BE2C (cell line): ENCODE data around the gene ADGRV1.
"Not testable (repeated sequence)": the region's sequence is repeated elsewhere in the genome, so short reads cannot be mapped to it uniquely, and the experiment has no call there.

ENCODE experiments used
- DNase-seq: peaks from one replicate; pipeline ENCODE4 v3.0.0-alpha.2; 2020
- H3K27me3 ChIP-seq: fragments of 250-450 bp; sonication (Bioruptor Pico); 2 replicates; pipeline ENCODE4 v1.5.1; 2020; ENCODE audit warnings: mild to moderate bottlenecking
- H3K36me3 ChIP-seq: fragments of 250-450 bp; sonication (Bioruptor Pico); 2 replicates; pipeline ENCODE4 v1.5.1; 2020; ENCODE audit warnings: mild to moderate bottlenecking
- H3K4me1 ChIP-seq: fragments of 250-450 bp; sonication (Bioruptor Pico); 2 replicates; pipeline ENCODE4 v1.5.1; 2020
- H3K4me3 ChIP-seq: 2 replicates; pipeline ENCODE4 v1.5.1; 2011; ENCODE audit warnings: low read depth, low read length
- H3K9me3 ChIP-seq: fragments of 250-450 bp; sonication (Bioruptor Pico); 2 replicates; pipeline ENCODE4 v1.5.1; 2020
- TF ChIP-seq, protein P1 (sequence below): IDR thresholded peaks from 2 replicates; pipeline ENCODE4 v1.5.1; 2012; ENCODE audit warnings: mild to moderate bottlenecking, low read depth, low read length

Gene ADGRV1

DNA sequence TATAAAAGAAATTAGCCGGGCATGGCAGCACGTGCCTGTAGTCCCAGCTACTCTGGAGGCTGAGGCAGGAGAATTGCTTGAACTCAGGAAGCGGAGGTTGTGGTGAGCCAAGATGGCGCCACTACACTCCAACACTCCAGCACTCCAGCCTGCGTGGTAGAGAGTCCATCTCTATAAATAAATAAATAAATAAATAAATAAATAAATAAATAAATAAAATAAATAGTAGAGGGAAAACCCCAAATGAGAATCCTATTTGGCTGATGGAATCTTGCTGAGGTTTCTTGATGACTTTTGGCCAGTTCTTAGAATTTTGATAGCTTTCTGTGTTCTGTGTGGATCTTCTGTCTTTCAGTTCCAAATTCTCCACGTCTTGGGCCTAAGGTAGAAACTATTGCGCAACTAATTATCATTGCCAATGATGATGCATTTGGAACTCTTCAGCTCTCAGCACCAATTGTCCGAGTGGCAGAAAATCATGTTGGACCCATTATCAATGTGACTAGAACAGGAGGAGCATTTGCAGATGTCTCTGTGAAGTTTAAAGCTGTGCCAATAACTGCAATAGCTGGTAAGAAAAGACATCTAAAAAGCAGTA is 126.9 kb downstream of the ADGRV1 start:
- TF ChIP-seq, protein P1, sequence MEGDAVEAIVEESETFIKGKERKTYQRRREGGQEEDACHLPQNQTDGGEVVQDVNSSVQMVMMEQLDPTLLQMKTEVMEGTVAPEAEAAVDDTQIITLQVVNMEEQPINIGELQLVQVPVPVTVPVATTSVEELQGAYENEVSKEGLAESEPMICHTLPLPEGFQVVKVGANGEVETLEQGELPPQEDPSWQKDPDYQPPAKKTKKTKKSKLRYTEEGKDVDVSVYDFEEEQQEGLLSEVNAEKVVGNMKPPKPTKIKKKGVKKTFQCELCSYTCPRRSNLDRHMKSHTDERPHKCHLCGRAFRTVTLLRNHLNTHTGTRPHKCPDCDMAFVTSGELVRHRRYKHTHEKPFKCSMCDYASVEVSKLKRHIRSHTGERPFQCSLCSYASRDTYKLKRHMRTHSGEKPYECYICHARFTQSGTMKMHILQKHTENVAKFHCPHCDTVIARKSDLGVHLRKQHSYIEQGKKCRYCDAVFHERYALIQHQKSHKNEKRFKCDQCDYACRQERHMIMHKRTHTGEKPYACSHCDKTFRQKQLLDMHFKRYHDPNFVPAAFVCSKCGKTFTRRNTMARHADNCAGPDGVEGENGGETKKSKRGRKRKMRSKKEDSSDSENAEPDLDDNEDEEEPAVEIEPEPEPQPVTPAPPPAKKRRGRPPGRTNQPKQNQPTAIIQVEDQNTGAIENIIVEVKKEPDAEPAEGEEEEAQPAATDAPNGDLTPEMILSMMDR: no peak
- DNase-seq: no peak
- Histone ChIP-seq H3K4me1 (no peaks in the 10 kb centered on the region), H3K4me3 (no peak overlapping the region), H3K27me3 (no peaks in the 10 kb centered on the region), H3K36me3 (no peaks in the 10 kb centered on the region), H3K9me3 (no peaks in the 10 kb centered on the region)

DNA sequence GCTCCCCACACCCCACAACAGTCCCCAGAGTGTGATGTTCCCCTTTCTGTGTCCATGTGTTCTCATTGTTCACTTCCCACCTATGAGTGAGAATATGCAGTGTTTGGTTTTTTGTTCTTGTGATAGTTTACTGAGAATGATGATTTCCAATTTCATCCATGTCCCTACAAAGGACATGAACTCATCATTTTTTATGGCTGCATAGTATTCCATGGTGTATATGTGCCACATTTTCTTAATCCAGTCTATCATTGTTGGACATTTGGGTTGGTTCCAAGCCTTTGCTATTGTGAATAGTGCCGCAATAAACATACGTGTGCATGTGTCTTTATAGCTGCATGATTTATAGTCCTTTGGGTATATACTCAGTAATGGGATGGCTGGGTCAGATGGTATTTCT is 127.8 kb downstream of the ADGRV1 start:
- not testable (repeated sequence) for H3K9me3 ChIP-seq, H3K27me3 ChIP-seq, DNase-seq, H3K4me1 ChIP-seq, H3K36me3 ChIP-seq, H3K4me3 ChIP-seq

DNA sequence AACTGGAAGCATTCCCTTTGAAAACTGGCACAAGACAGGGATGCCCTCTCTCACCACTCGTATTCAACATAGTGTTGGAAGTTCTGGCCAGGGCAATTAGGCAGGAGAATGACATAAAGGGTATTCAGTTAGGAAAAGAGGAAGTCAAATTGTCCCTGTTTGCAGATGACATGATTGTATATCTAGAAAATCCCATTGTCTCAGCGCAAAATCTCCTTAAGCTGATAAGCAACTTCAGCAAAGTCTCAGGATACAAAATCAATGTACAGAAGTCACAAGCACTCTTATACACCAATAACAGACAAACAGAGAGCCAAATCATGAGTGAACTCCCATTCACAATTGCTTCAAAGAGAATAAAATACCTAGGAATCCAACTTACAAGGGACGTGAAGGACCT is 128.9 kb downstream of the ADGRV1 start:
- not testable (repeated sequence) for H3K36me3 ChIP-seq, H3K4me3 ChIP-seq, H3K9me3 ChIP-seq, DNase-seq, H3K4me1 ChIP-seq, H3K27me3 ChIP-seq

DNA sequence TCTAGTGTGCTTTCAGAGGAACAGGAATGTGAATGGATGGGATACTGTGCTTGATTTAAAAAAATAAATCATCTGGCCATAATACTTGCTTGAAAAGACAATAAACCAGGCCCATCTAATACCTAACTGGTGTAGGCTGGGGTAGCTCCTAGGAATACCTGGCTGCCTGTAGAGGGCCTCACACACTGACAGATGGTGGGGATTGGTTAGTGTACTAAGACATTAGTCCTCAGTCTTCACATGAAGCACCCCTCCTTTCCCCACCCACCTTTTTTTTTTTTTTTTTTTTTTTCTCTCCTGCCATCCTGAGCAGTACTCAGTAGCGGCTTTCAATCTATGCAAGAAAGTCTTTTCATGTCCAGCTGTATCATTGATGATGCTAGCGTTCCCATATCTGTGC is 130.5 kb downstream of the ADGRV1 start:
- Histone ChIP-seq H3K9me3 (no peaks in the 10 kb centered on the region), H3K36me3 (no peaks in the 10 kb centered on the region), H3K4me3 (no peak overlapping the region), H3K4me1 (no peaks in the 10 kb centered on the region), H3K27me3 (peaks cover 6% of the 10 kb centered on the region; the same call in 1 of the 2 replicates)
- DNase-seq: no peak
- TF ChIP-seq, protein P1: peak; percentile 4; the same call in 1 of the 2 replicates

DNA sequence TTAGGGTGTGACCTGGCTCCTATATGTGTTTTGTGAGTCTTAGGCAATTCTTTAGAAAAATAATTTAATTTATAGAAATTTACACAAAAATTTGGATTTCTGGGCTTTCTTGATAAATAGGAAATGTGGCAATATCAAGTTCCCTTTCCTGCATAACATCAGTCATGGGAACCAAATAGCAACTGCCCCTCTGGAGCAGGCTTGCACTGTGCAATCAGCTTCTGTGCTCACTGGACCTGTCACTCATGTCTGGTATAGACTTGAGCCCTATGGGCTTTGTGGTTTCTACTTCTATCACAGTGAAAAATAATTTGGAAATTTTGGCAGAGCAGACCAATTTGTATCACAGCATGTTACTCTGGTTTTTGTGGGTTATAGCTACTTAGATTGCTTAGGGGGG is 131.7 kb downstream of the ADGRV1 start:
- Histone ChIP-seq H3K36me3 (no peaks in the 10 kb centered on the region), H3K9me3 (no peaks in the 10 kb centered on the region), H3K4me3 (no peak overlapping the region), H3K4me1 (no peaks in the 10 kb centered on the region), H3K27me3 (peaks cover 10% of the 10 kb centered on the region; the same call in 1 of the 2 replicates)
- no peak for DNase-seq
- TF ChIP-seq, protein P1: no peak

DNA sequence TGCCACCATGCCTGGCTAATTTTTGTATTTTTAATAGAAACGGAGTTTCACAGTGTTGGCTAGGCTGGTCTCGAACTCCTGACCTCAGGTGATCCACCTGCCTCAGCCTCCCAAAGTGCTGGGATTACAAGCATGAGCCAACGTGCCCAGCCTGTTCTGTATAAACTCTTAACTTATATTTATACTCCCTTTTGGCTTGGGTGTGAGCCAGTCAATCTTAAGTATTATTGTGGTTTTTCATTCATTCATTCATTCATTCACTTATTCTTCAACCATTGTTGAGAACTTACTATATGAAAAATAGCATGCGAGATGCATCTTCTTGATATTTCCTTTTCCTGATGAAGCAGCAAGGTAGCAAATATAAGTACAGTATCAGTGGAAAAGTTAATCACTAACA is 132.9 kb downstream of the ADGRV1 start:
- Histone ChIP-seq H3K4me3 (no peak overlapping the region), H3K36me3 (no peaks in the 10 kb centered on the region), H3K4me1 (no peaks in the 10 kb centered on the region), H3K27me3 (peaks cover 10% of the 10 kb centered on the region; the same call in 1 of the 2 replicates), H3K9me3 (no peaks in the 10 kb centered on the region)
- no peak for DNase-seq
- TF ChIP-seq, protein P1: no peak

DNA sequence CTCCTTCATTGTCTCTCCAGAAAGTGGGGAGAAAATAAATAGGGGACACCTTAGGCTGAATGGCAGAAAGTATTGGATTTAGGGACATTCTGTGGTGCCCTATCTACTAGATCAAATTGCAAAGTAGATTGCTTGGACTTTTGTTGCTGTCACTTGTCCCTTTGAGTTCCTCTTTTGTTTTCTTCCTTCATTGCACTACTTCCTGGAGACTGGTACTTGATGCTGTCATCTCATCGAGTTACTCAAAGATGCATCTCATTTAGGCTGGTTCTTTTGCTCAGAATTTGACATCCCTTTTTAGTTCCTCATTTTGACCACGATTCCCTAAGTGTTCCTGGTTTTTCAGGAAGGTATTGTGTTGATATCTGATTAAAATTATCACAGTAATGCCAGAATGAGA is 137.6 kb downstream of the ADGRV1 start:
- Histone ChIP-seq H3K27me3 (peaks cover 37% of the 10 kb centered on the region), H3K4me1 (no peaks in the 10 kb centered on the region), H3K36me3 (no peaks in the 10 kb centered on the region), H3K9me3 (no peaks in the 10 kb centered on the region), H3K4me3 (no peak overlapping the region)
- no peak for DNase-seq
- TF ChIP-seq, protein P1: no peak
